A549 (cell line): ENCODE results near the gene OSER1. TPM values are rescaled to one million over a fixed set of nuclear protein-coding genes. Genes with fewer than 3 reads are reported as not detected.
A peak's percentile ranks its signal among the peaks of the same experiment; 100 is the strongest.

Source experiments
- ATAC-seq, 2 experiments: fragments of 200-7000 bp in 1 of 2; fragments of >200 bp in 1 of 2; cut with Nextera tagmentation in 1 of 2; cut with Tn5 transposase in 1 of 2; 3 replicates each; pipeline versions ENCODE4 v1.8.0 to v1.9.1; 2018 to 2020; ENCODE audit warnings: mild to moderate bottlenecking in 1 of 2, moderate library complexity in 1 of 2
- CTCF ChIA-PET: fragments of 300-600 bp; sonication (Branson Sonifier 250); formaldehyde crosslinking; extraction: SDS; loops from one replicate; lab custom pipeline; 2021; ENCODE audit warnings: antibody characterized with exemption, inconsistent platforms; lab: Yijun Ruan, JAX
- POLR2A ChIA-PET: fragments of 350-600 bp; formaldehyde crosslinking; extraction: SDS; loops from one replicate; lab custom pipeline; 2021; ENCODE audit warnings: antibody characterized with exemption, inconsistent platforms; lab: Yijun Ruan, JAX
- DNase-seq, 2 experiments: peaks; one replicate each; pipeline versions ENCODE4 v3.0.0 to v3.0.0-alpha.2; 2011 to 2016; ENCODE audit warnings: low read depth in 1 of 2, low spot score in 1 of 2
- FAIRE-seq: peaks from 2 replicates; lab custom pipeline; 2011; peaks lifted over from hg19 to GRCh38; lab: Jason Lieb, UNC
- H3K27ac ChIP-seq, 2 experiments: fragments of >200 bp; sonication (Bioruptor Twin); formaldehyde crosslinking; 3 replicates each; pipeline ENCODE4 v1.5.1; 2016 to 2017
- H3K4me1 ChIP-seq: fragments of >200 bp; sonication (Bioruptor Twin); formaldehyde crosslinking; 3 replicates; pipeline ENCODE4 v1.6.1; 2016
- H3K4me2 ChIP-seq: fragments of >200 bp; sonication (Bioruptor Twin); formaldehyde crosslinking; 3 replicates; pipeline ENCODE4 v1.6.1; 2016
- H3K4me3 ChIP-seq: fragments of >200 bp; sonication (Bioruptor Twin); formaldehyde crosslinking; 3 replicates; pipeline ENCODE4 v1.5.1; 2016
- H3K9me3 ChIP-seq: fragments of >200 bp; sonication (Bioruptor Twin); formaldehyde crosslinking; 3 replicates; pipeline ENCODE4 v1.6.1; 2016
- CHD4 ChIP-seq: fragments of 200-600 bp; sonication (generic); IDR thresholded peaks from 2 replicates; pipeline ENCODE4 v1.6.1; 2016; ENCODE audit warnings: antibody characterized with exemption, mild to moderate bottlenecking, borderline replicate concordance
- EHMT2 ChIP-seq: fragments of 200-600 bp; sonication (generic); IDR thresholded peaks from 2 replicates; pipeline ENCODE4 v1.6.1; 2016; ENCODE audit warnings: antibody characterized with exemption, low read depth, mild to moderate bottlenecking, moderate library complexity
- EP300 ChIP-seq, 2 experiments: fragments of >200 bp; sonication (Bioruptor Twin); formaldehyde crosslinking; IDR thresholded peaks; 2 replicates in 1 of 2; 3 replicates in 1 of 2; pipeline ENCODE4 v1.6.1; 2016 to 2017
- ESRRA ChIP-seq: fragments of 150-350 bp; IDR thresholded peaks from 2 replicates; pipeline ENCODE4 v1.6.1; 2014; ENCODE audit warnings: mild to moderate bottlenecking, low read length, borderline replicate concordance
- HEYL ChIP-seq: fragments of 250-450 bp; sonication (Bioruptor Pico); IDR thresholded peaks from 2 replicates; pipeline ENCODE4 v1.8.0; 2021; ENCODE audit warnings: mild to moderate bottlenecking, moderate library complexity
- HOXB5 ChIP-seq: fragments of 250-450 bp; sonication (Bioruptor Pico); IDR thresholded peaks from 2 replicates; pipeline ENCODE4 v1.5.0; 2020; ENCODE audit warnings: mild to moderate bottlenecking, moderate library complexity
- MYC ChIP-seq: IDR thresholded peaks from 2 replicates; pipeline ENCODE4 v1.6.1; 2012; ENCODE audit warnings: mild to moderate bottlenecking, inconsistent platforms, low read length, improper control_type of control experiment, borderline replicate concordance
- NR3C1 ChIP-seq: fragments of >200 bp; sonication (Bioruptor Twin); formaldehyde crosslinking; IDR thresholded peaks from 3 replicates; pipeline ENCODE4 v1.6.1; 2017
- POLR2A ChIP-seq: IDR thresholded peaks from 2 replicates; pipeline ENCODE4 v1.6.1; 2012; ENCODE audit warnings: mild to moderate bottlenecking, low read length
- RAD21 ChIP-seq, 2 experiments: fragments of >200 bp in 1 of 2; sonication (Bioruptor Twin) in 1 of 2; formaldehyde crosslinking in 1 of 2; IDR thresholded peaks in 1 of 2; conservative IDR thresholded peaks in 1 of 2; 2 replicates in 1 of 2; 3 replicates in 1 of 2; pipeline ENCODE4 v1.6.1; 2012 to 2018; ENCODE audit warnings: inconsistent platforms in 1 of 2
- RFX5 ChIP-seq: fragments of 450-650 bp; IDR thresholded peaks from 2 replicates; pipeline ENCODE4 v1.7.1; 2014; ENCODE audit warnings: antibody characterized with exemption, mild to moderate bottlenecking, moderate library complexity
- SMC3 ChIP-seq: fragments of >200 bp; sonication (Bioruptor Twin); formaldehyde crosslinking; IDR thresholded peaks from 3 replicates; pipeline ENCODE4 v1.6.1; 2018; ENCODE audit warnings: inconsistent platforms
- SREBF2 ChIP-seq: fragments of 450-650 bp; IDR thresholded peaks from 2 replicates; pipeline ENCODE4 v1.6.1; 2014; ENCODE audit warnings: mild to moderate bottlenecking, moderate library complexity
- TP53 ChIP-seq: fragments of 250-450 bp; sonication (Bioruptor Pico); IDR thresholded peaks from 2 replicates; pipeline ENCODE4 v1.5.0; 2021; ENCODE audit warnings: mild to moderate bottlenecking, moderate library complexity
- ZFP36 ChIP-seq: fragments of 450-650 bp; IDR thresholded peaks from 2 replicates; pipeline ENCODE4 v1.6.1; 2014; ENCODE audit warnings: borderline replicate concordance; ENCODE audit not compliant: partially characterized antibody
- ZNF302 ChIP-seq: fragments of 250-450 bp; sonication (Bioruptor Pico); IDR thresholded peaks from 2 replicates; pipeline ENCODE4 v1.9.0; 2021; ENCODE audit warnings: inconsistent platforms, mild to moderate bottlenecking, moderate library complexity
- WGBS: methylation state at CpG from one replicate; pipeline ENCODE4 v1.1.6; 2017; ENCODE audit errors: missing lambda C conversion rate; 5-methylcytosine and 5-hydroxymethylcytosine counted together
- polyA plus RNA-seq, 4 experiments: library from polyadenylated mRNA; depleted of rRNA in 3 of 4; stranded (reverse); fragments of >200 nt; fragmentation: RNase III in 1 of 4; extraction: RNeasy Plus Mini Kit Qiagen cat#74134 plus additional on column Dnase treatment in 1 of 4; gene quantifications; 2 replicates in 3 of 4; 3 replicates in 1 of 4; pipeline ENCODE4 v1.2.3, GENCODE V29; 2011 to 2017
- TF ChIP-seq, protein P1 (sequence below): IDR thresholded peaks from 2 replicates; pipeline ENCODE4 v1.6.1; 2012
- TF ChIP-seq, protein P2 (sequence below): IDR thresholded peaks from 2 replicates; pipeline ENCODE4 v1.6.1; 2012; ENCODE audit warnings: low read depth, borderline replicate concordance
- TF ChIP-seq, protein P3 (sequence below): fragments of 250-450 bp; sonication (Bioruptor Pico); IDR thresholded peaks from 2 replicates; pipeline ENCODE4 v1.5.0; 2021; ENCODE audit warnings: mild to moderate bottlenecking, moderate library complexity, borderline replicate concordance
- TF ChIP-seq, protein P4 (sequence below): fragments of 200-600 bp; sonication (generic); IDR thresholded peaks from 2 replicates; pipeline ENCODE4 v1.6.1; 2016; ENCODE audit warnings: antibody characterized with exemption, mild to moderate bottlenecking, moderate library complexity
- TF ChIP-seq, protein P5 (sequence below): fragments of 250-450 bp; sonication (Bioruptor Pico); IDR thresholded peaks from 2 replicates; pipeline ENCODE4 v1.5.0; 2020; ENCODE audit warnings: low read depth, mild to moderate bottlenecking, moderate library complexity

OSER1 gene
- polyA plus RNA-seq, 2 of the 4 experiments (the other 2 are of a cell fraction): 47.5 to 62.6 TPM

DNA sequence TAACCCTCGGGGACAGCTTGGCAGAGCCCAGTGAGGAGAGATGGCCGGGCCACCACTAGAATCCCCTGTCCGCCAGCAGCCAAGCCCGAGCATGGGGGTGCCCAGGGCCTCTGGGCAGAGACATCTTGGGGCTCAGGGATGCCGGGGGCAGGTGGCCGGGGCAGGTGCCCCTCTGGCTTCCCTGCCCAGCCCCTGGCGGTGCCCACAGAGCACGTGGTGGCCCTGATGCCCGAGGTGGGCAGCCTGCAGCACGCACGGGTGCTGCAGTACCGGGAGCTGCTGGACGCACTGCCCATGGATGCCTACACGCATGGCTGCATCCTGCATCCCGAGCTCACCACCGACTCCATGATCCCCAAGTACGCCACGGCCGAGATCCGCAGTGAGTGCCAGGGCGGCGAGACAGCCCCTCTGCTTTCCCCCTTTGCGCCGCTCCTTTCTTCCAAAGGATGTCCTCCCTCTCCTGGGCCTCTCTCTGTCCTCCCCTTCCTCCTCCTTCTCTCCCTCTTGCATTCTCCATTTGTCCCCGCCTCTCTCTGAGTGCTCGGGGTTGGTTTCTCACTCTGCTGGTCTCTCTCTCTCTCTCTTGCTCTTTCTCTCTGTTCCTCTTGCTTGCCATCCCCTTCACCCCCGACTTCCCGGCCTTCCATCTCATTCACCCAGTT is 47.8 kb upstream of the OSER1 start:
- 67% methylated on average over 22 of the region's 28 CpGs for WGBS
- DNase-seq: no peak
- ChIA-PET CTCF (interaction anchor here (1.0 to 1.5 kb wide), 3 partner anchors 10 to 52 kb away, joined by 3 to 6 read pairs (median 4); partner anchors contain the start of gene FITM2), POLR2A (no interaction called here)
- Histone ChIP-seq H3K9me3 (no peaks in the 10 kb centered on the region), H3K27ac (no peak overlapping the region), H3K4me1 (no peaks in the 10 kb centered on the region), H3K4me2 (no peak overlapping the region), H3K4me3 (no peak overlapping the region)
- TF ChIP-seq, protein P1, sequence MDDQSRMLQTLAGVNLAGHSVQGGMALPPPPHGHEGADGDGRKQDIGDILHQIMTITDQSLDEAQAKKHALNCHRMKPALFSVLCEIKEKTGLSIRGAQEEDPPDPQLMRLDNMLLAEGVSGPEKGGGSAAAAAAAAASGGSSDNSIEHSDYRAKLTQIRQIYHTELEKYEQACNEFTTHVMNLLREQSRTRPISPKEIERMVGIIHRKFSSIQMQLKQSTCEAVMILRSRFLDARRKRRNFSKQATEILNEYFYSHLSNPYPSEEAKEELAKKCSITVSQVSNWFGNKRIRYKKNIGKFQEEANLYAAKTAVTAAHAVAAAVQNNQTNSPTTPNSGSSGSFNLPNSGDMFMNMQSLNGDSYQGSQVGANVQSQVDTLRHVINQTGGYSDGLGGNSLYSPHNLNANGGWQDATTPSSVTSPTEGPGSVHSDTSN: no peak
- TF ChIP-seq ESRRA (no peak), HEYL (CRISPR knock-in tag) (no peak)
- FAIRE-seq: no peak
- ATAC-seq: no peak

DNA sequence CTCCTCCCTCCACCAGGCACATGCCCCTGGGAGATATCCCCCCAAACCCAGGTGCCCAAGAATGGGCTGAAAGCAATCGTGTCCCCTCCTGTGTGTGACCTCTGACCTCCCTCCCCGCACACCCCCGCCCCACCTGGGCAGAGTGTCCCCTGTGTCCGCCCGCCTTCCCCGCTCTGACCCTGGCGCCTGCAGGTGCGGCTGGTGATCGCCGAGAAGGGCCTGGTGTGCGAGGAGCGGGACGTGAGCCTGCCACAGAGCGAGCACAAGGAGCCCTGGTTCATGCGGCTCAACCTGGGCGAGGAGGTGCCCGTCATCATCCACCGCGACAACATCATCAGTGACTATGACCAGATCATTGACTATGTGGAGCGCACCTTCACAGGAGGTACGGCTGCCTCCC is 46.4 kb upstream of the OSER1 start:
- no peak for DNase-seq
- 85% methylated on average over 18 of the region's 21 CpGs for WGBS
- no peak overlapping the region for H3K27ac ChIP-seq
- ChIA-PET CTCF (interaction anchor here (1.0 to 1.5 kb wide), 3 partner anchors 12 to 54 kb away, joined by 3 to 6 read pairs (median 4); partner anchors contain the start of gene FITM2), POLR2A (no interaction called here)
- H3K4me3 ChIP-seq: no peak overlapping the region
- no peaks in the 10 kb centered on the region for H3K4me1 ChIP-seq
- FAIRE-seq: no peak
- no peaks in the 10 kb centered on the region for H3K9me3 ChIP-seq
- no peak for ATAC-seq
- TF ChIP-seq RFX5 (no peak), POLR2A (peak; percentile 14; the same call in 1 of the 2 replicates)
- H3K4me2 ChIP-seq: no peak overlapping the region

DNA sequence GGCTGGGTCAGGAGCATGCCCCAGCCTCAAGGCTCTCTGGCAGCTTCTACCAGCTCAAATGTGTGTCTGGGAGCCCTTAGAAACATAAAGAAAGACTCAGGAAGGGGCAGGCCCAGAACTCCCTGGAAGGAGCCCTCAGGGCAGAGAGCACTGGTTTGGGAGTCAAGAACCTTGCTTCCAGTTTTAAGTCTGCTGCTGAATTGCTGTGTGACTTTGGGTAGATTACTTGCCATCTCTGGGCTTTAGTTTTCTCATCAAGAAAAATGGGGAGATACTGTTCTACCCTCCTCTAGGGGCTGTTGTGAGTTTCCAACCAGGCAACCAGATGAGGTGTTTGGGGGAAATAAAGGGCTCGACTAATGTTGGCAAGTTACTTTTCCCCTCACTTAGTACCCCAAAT is 45.4 kb upstream of the OSER1 start:
- no peaks in the 10 kb centered on the region for H3K9me3 ChIP-seq
- no peak for FAIRE-seq
- H3K4me3 ChIP-seq: no peak overlapping the region
- no peak overlapping the region for H3K4me2 ChIP-seq
- ChIA-PET POLR2A (no interaction called here), CTCF (interaction anchor here (1.0 to 1.6 kb wide), 2 partner anchors 37 to 56 kb away, joined by 3 to 4 read pairs; no protein-coding TSS in a partner anchor)
- no peak for DNase-seq
- WGBS: 91% methylated on average over 1 of the region's 1 CpG
- no peaks in the 10 kb centered on the region for H3K4me1 ChIP-seq
- no peak for ATAC-seq
- no peak for TF ChIP-seq POLR2A
- peak; percentile 59 for TF ChIP-seq ZFP36
- H3K27ac ChIP-seq: no peak overlapping the region

DNA sequence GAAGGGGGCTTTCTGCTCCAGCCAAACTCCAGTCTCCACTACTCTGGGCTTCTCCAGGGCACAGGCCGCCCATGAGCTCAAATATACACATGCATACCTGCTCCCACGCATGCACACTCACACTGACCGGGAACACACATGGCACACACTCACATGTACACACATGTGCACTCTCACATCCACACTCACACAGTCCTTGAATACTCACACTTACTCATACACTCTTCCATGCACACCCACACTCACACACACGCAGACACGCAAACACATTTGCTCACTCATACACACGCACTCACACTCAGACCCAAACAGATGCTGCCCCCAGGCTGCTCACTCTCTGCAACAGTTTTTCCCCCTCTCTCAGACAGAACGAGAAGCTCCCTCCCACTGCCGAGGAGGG is 43.5 kb upstream of the OSER1 start:
- Histone ChIP-seq H3K27ac (no peak overlapping the region), H3K4me1 (no peaks in the 10 kb centered on the region), H3K9me3 (no peaks in the 10 kb centered on the region), H3K4me3 (no peak overlapping the region), H3K4me2 (no peak overlapping the region)
- POLR2A ChIA-PET: no interaction called here
- FAIRE-seq (no peak), ATAC-seq (no peak; a peak in 1 of 6 replicates), DNase-seq (no peak)
- CTCF ChIA-PET: interaction anchor here (1.0 to 2.9 kb wide), 6 partner anchors 10 to 242 kb away, joined by 3 to 19 read pairs (median 8); partner anchors contain the start of gene FITM2
- 77% methylated on average over 8 of the region's 8 CpGs for WGBS
- TF ChIP-seq, protein P2, sequence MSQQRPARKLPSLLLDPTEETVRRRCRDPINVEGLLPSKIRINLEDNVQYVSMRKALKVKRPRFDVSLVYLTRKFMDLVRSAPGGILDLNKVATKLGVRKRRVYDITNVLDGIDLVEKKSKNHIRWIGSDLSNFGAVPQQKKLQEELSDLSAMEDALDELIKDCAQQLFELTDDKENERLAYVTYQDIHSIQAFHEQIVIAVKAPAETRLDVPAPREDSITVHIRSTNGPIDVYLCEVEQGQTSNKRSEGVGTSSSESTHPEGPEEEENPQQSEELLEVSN: no peak
- TF ChIP-seq SREBF2: no peak
- TF ChIP-seq, protein P3, sequence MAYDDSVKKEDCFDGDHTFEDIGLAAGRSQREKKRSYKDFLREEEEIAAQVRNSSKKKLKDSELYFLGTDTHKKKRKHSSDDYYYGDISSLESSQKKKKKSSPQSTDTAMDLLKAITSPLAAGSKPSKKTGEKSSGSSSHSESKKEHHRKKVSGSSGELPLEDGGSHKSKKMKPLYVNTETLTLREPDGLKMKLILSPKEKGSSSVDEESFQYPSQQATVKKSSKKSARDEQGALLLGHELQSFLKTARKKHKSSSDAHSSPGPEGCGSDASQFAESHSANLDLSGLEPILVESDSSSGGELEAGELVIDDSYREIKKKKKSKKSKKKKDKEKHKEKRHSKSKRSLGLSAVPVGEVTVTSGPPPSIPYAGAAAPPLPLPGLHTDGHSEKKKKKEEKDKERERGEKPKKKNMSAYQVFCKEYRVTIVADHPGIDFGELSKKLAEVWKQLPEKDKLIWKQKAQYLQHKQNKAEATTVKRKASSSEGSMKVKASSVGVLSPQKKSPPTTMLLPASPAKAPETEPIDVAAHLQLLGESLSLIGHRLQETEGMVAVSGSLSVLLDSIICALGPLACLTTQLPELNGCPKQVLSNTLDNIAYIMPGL: no peak
- TF ChIP-seq CHD4: no peak
- TF ChIP-seq RAD21 (conservative IDR thresholded peaks at IDR 0.05 in 1 of 2, IDR thresholded peaks at IDR 0.05 in 1 of 2): no peak
- no peak for TF ChIP-seq TP53
- no peak for TF ChIP-seq EP300 (IDR thresholded peaks at IDR 0.05)
- no peak for TF ChIP-seq HOXB5
- no peak for TF ChIP-seq EHMT2
- TF ChIP-seq, protein P4, sequence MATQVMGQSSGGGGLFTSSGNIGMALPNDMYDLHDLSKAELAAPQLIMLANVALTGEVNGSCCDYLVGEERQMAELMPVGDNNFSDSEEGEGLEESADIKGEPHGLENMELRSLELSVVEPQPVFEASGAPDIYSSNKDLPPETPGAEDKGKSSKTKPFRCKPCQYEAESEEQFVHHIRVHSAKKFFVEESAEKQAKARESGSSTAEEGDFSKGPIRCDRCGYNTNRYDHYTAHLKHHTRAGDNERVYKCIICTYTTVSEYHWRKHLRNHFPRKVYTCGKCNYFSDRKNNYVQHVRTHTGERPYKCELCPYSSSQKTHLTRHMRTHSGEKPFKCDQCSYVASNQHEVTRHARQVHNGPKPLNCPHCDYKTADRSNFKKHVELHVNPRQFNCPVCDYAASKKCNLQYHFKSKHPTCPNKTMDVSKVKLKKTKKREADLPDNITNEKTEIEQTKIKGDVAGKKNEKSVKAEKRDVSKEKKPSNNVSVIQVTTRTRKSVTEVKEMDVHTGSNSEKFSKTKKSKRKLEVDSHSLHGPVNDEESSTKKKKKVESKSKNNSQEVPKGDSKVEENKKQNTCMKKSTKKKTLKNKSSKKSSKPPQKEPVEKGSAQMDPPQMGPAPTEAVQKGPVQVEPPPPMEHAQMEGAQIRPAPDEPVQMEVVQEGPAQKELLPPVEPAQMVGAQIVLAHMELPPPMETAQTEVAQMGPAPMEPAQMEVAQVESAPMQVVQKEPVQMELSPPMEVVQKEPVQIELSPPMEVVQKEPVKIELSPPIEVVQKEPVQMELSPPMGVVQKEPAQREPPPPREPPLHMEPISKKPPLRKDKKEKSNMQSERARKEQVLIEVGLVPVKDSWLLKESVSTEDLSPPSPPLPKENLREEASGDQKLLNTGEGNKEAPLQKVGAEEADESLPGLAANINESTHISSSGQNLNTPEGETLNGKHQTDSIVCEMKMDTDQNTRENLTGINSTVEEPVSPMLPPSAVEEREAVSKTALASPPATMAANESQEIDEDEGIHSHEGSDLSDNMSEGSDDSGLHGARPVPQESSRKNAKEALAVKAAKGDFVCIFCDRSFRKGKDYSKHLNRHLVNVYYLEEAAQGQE: no peak
- no peak for TF ChIP-seq SMC3
- TF ChIP-seq ZFP36: no peak
- TF ChIP-seq, protein P5, sequence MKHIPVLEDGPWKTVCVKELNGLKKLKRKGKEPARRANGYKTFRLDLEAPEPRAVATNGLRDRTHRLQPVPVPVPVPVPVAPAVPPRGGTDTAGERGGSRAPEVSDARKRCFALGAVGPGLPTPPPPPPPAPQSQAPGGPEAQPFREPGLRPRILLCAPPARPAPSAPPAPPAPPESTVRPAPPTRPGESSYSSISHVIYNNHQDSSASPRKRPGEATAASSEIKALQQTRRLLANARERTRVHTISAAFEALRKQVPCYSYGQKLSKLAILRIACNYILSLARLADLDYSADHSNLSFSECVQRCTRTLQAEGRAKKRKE (CRISPR knock-in tag): no peak
- TF ChIP-seq NR3C1: no peak
- TF ChIP-seq ZNF302: no peak
- TF ChIP-seq MYC: no peak
